Bronchial epithelial cell (primary cell): ENCODE data around the gene VSIG10L. TPM values are rescaled to one million over a fixed set of nuclear protein-coding genes. Genes with fewer than 3 reads are reported as not detected.

Experiments
- DNase-seq: peaks from one replicate; pipeline ENCODE4 v3.0.0-alpha.2; 2010; ENCODE audit warnings: low read depth
- FAIRE-seq: peaks from 2 replicates; lab custom pipeline; 2011; peaks lifted over from hg19 to GRCh38; lab: Jason Lieb, UNC
- H3K27me3 ChIP-seq: 2 replicates; pipeline ENCODE4 v1.5.1; 2011; ENCODE audit warnings: low read length; ENCODE audit not compliant: control insufficient read depth, insufficient read depth
- H3K36me3 ChIP-seq: 2 replicates; pipeline ENCODE4 v1.5.1; 2011; ENCODE audit warnings: low read length; ENCODE audit not compliant: control insufficient read depth, insufficient read depth
- H3K4me3 ChIP-seq: 2 replicates; pipeline ENCODE4 v1.5.1; 2011; ENCODE audit warnings: mild to moderate bottlenecking, low read depth, low read length, control low read depth
- total RNA-seq: library from RNA; depleted of rRNA; stranded (reverse); fragments of >200 nt; gene quantifications from 2 replicates; pipeline ENCODE4 v1.2.1, GENCODE V29; 2014
- TF ChIP-seq, protein P1 (sequence below): IDR thresholded peaks from 2 replicates; pipeline ENCODE4 v1.5.1; 2011; ENCODE audit warnings: mild to moderate bottlenecking, moderate library complexity, low read length, control low read depth, inconsistent platforms; ENCODE audit not compliant: insufficient read depth, severe bottlenecking

VSIG10L gene
- total RNA-seq, 1 donor from 2014 or later = 0.53 TPM

DNA sequence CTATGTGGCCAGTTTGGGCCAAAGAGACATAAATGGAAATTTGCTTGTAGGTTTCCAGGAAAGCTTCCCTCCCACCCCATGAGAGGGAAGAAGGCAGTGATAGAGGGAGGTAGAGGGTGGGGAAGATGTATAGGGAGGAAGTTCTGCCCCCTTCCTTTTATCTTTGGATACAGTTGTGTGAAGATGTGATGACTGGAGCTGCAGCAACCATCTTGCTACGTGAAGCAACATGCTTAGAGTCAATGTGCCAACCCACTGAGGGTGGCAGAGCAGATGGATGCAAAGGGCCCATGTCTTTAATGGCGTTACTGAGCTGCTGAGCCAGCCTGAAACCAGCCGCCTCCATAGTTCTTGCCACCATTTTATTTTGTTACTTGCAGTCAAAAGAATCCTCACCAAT lies 10.7 kb downstream of the VSIG10L start:
- TF ChIP-seq, protein P1, sequence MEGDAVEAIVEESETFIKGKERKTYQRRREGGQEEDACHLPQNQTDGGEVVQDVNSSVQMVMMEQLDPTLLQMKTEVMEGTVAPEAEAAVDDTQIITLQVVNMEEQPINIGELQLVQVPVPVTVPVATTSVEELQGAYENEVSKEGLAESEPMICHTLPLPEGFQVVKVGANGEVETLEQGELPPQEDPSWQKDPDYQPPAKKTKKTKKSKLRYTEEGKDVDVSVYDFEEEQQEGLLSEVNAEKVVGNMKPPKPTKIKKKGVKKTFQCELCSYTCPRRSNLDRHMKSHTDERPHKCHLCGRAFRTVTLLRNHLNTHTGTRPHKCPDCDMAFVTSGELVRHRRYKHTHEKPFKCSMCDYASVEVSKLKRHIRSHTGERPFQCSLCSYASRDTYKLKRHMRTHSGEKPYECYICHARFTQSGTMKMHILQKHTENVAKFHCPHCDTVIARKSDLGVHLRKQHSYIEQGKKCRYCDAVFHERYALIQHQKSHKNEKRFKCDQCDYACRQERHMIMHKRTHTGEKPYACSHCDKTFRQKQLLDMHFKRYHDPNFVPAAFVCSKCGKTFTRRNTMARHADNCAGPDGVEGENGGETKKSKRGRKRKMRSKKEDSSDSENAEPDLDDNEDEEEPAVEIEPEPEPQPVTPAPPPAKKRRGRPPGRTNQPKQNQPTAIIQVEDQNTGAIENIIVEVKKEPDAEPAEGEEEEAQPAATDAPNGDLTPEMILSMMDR = no peak
- Histone ChIP-seq H3K27me3 (peaks cover 2% of the 10 kb centered on the region), H3K36me3 (no peaks in the 10 kb centered on the region), H3K4me3 (no peak overlapping the region)
- no peak for FAIRE-seq
- no peak for DNase-seq

DNA sequence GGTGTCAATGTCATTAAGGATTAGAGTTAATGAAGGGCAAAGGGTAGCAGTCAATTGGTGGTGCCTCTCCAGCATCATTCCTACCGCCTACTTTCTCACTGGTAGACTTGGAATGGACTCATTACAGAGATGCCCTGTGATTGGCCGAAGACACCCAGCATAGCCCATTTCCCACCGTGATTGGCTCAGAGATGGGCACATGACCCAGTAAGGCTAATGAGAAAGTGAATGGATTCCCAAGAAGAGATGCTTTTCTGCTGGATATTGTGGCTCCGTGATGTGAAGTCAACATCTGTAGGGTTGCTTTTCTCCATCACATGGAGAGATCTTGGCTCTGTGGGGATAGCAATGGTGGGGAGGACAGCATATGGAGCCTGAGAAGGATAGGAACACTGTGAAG lies 11.6 kb downstream of the VSIG10L start:
- TF ChIP-seq, protein P1 = no peak
- H3K27me3 ChIP-seq = peaks cover 2% of the 10 kb centered on the region
- no peak overlapping the region for H3K4me3 ChIP-seq
- no peaks in the 10 kb centered on the region for H3K36me3 ChIP-seq
- FAIRE-seq = no peak
- no peak for DNase-seq

DNA sequence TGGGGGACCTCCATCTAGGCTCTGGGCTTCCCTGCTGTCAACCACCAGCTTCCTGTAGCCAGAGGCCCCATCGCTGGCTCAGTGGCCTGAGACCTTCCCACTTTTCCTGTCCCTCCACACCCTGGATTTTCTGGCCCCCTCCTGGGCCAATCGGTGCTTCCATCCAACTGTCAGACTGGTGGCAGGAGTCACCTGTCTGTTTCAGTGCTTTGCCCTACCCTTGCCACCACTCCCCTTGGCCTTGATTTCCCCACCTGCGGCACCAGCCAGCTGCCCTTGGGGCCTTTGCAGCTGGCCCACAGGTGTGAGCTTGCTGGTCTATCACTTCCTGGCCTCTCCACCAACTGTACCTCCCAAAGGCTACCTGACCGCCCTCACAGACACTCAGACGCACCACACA lies 12.5 kb downstream of the VSIG10L start:
- Histone ChIP-seq H3K4me3 (no peak overlapping the region), H3K36me3 (no peaks in the 10 kb centered on the region), H3K27me3 (peaks cover 2% of the 10 kb centered on the region)
- TF ChIP-seq, protein P1 = no peak
- FAIRE-seq (no peak), DNase-seq (no peak)

DNA sequence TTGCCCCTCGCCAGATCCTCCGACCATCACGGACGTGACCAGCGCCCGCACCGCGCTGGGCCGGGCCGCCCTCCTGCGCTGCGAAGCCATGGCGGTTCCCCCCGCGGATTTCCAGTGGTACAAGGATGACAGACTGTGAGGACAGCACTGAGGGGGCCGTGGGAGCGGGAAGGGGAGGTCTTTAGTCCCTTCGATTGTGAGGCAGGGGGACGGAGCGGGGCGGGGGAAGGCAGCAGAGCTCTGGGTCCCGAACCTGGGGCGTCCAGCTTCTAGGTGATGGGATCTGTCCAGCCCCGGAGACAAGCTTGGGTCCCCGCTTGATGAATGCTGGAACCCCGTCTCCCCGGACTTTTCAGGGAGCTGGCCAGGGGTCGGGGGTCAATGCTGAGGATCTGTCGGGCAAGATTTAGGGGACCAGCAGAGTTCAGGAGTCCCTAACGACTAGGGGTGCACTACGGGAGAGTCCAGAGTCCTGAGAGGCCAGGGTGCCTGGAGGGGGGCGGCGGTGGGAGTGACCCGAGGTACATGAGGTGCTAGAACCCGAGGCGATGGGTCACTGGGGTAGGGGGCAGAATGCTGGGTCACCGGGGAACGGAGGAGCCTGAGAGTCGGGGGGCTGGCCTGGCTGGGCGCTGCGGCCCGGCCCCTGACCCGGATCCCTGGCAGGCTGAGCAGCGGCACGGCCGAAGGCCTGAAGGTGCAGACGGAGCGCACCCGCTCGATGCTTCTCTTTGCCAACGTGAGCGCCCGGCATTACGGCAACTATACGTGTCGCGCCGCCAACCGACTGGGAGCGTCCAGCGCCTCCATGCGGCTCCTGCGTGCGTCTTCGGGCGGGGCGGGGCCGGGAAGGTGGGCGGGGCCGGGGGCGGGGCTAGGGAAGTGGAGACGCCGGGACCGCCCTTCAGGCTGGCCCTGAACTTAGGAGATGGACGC lies 14.6 kb downstream of the VSIG10L start:
- TF ChIP-seq, protein P1 = no peak
- peaks cover 2% of the 10 kb centered on the region for H3K27me3 ChIP-seq
- H3K36me3 ChIP-seq = no peaks in the 10 kb centered on the region
- no peak for DNase-seq
- FAIRE-seq = no peak
- no peak overlapping the region for H3K4me3 ChIP-seq

DNA sequence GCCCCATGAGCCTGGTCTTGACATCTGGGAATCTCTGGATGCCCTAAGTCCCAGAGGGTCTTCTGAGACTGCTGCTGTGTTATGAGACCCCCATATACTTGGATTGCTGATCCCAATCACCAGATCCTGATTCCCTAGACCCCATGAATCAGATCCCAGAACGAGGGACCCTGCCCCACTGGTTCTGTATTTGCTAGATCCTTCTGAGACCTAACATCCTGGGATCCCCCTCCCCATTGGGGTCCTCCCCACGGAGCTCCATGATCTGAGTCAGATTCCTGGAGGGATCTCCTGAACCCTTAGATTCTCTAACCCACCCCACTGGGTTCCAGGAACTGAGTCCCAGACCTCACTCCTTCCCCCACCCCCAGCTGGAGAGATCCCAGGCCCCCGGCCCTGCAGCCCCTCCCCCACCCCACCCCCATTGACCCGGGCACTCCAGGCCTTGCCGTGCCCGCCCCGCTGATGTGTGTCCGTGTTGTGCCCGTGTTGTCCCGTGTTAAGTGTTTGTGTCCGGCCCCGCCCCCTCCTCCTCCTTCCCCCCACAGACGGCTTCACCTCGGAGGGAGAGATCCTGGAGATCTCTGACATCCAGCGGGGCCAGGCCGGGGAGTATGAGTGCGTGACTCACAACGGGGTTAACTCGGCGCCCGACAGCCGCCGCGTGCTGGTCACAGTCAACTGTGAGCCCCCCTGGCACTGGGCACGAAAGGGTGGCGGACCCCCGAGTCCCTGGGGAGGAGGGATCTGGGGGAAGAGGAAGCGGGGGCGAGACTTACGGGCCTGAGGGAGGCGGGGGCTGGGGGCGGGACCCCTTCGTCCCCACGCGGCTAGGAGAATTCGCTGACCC lies 15.5 kb downstream of the VSIG10L start:
- Histone ChIP-seq H3K4me3 (no peak overlapping the region), H3K27me3 (peaks cover 2% of the 10 kb centered on the region), H3K36me3 (no peaks in the 10 kb centered on the region)
- TF ChIP-seq, protein P1 = no peak
- DNase-seq (no peak), FAIRE-seq (peak; percentile 40)
